HL-60 (cell line): ENCODE results near the gene HOXB4.

Source experiments
- DNase-seq, 2 experiments: peaks; one replicate each; pipeline ENCODE4 v3.0.0-alpha.2; 2010 to 2020; ENCODE audit warnings: low read depth in 1 of 2, low spot score in 1 of 2
- H3K27ac ChIP-seq: fragments of 250-450 bp; sonication (Bioruptor Pico); replicated peaks from 2 replicates; pipeline ENCODE4 v1.5.1; 2020; ENCODE audit warnings: mild to moderate bottlenecking, moderate library complexity
- H3K27me3 ChIP-seq: fragments of 250-450 bp; sonication (Bioruptor Pico); 2 replicates; pipeline ENCODE4 v1.5.1; 2021; ENCODE audit warnings: mild to moderate bottlenecking, moderate library complexity; ENCODE audit not compliant: insufficient read depth, poor library complexity, severe bottlenecking
- H3K4me3 ChIP-seq: replicated peaks from 2 replicates; pipeline ENCODE4 v1.5.1; 2011; ENCODE audit warnings: mild to moderate bottlenecking, control low read depth, low read length; ENCODE audit not compliant: insufficient read depth
- GABPA ChIP-seq: IDR thresholded peaks from 2 replicates; pipeline ENCODE4 v1.6.1; 2012; ENCODE audit warnings: low read depth
- POLR2AphosphoS5 ChIP-seq: IDR thresholded peaks from 2 replicates; pipeline ENCODE4 v1.6.1; 2012; ENCODE audit warnings: low read depth
- REST ChIP-seq: IDR thresholded peaks from 2 replicates; pipeline ENCODE4 v1.6.1; 2012; ENCODE audit warnings: low read depth; ENCODE audit not compliant: insufficient replicate concordance
- SPI1 ChIP-seq: IDR thresholded peaks from 2 replicates; pipeline ENCODE4 v1.6.1; 2012; ENCODE audit warnings: low read depth, mild to moderate bottlenecking, borderline replicate concordance
- TF ChIP-seq, protein P1 (sequence below): IDR thresholded peaks from one replicate; pipeline ENCODE4 v1.5.1; 2011; ENCODE audit warnings: low read length, control low read depth, inconsistent platforms; ENCODE audit not compliant: insufficient read depth

Gene HOXB4

DNA sequence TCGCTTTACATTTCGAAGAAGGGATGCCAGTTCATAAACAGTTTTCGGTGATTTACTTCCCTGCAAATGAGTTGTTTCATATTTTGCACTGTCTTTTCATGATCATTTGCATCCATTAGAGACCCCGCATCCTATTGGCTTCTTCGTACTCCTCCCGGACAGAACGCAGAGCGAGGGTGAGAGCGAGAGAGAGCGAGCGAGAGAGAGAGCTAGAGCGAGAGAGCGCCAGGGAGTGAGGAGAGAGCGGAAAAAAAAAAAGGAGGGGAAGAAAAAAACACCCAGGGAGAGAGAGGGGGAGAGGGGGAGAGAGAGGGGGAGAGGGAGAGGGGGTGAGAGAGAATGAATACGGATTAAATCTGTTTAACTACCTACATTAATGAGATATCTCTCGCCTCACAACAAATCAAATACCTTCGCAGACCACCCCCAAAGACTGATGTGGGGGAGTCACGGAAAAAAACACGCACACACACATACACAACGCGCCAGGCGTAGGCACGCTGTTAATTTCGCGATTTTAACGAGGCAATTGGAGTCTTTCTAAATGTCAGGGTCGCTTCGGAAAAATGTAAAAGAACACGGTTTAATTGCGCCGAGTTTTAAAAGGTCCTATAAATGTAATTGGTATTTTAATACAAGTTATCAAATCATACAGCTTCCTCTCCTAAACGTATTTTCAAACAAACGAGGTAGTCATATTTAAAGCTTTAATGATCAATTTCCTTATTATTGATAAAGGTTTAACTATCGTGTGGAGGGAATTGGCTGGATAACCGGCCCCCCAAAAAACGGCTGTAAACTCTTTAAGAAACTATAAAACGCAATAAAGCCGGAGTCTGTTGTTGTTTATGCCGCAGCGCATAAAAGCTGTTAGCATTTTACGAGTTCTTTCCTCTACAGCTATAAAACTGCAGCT is 37.2 kb upstream of the HOXB4 start, which contains the start of gene HOXB8:
Gene HOXB8, minus strand, starts transcription at position 246 of the 916 bp plus-strand sequence. CDS start 588 bp downstream, outside the sequence.
- no peak for DNase-seq
- Histone ChIP-seq H3K27ac (no peak within 1 kb of the TSS), H3K4me3 (no peak within 1 kb of the TSS), H3K27me3 (peaks cover 86% of the 10 kb centered on the region)
- TF ChIP-seq REST (no peak), SPI1 (no peak)

DNA sequence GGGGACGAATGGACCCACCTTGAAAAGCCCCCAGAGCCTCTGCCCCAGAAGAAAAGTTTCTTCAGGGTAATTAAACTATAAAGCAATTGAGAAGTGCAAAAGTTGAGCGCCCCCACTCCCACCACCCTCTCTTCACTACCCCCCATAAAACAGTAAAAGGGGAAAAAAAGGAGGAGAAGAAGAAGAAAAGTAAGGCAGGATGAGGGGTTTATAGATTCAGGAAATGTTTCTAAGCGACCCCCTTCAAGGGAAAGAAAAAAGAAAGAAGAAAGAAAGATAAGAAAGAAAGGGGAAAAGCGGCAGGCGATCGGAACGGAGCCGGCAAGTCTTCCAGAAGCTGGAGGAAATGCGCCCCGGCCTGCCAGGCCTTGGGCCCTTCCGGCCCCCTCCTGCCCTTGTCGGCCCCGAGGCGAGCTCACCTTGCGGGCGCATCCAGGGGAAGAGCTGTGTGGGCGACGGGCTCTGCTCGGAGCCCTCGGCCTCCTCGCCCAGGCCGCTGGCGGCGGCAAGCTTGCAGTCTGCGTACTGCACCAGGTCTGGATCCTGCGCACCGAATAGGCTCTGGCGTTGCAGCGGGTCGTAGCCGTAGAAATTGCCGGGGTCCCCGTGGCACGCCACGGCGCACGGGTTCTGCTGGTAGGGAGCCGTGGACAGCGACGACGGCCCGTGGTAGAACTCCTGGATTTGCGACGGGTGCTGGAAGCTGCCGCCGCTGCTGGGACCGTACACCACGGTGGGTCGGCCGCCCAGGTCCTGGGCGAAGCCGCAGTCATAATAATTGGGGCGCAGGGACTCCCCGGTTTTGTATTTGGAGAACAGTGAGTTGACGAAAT is 35.9 kb upstream of the HOXB4 start:
- H3K27ac ChIP-seq = no peak overlapping the region
- no peak for TF ChIP-seq SPI1
- no peak for TF ChIP-seq REST
- TF ChIP-seq POLR2AphosphoS5 = no peak
- TF ChIP-seq, protein P1, sequence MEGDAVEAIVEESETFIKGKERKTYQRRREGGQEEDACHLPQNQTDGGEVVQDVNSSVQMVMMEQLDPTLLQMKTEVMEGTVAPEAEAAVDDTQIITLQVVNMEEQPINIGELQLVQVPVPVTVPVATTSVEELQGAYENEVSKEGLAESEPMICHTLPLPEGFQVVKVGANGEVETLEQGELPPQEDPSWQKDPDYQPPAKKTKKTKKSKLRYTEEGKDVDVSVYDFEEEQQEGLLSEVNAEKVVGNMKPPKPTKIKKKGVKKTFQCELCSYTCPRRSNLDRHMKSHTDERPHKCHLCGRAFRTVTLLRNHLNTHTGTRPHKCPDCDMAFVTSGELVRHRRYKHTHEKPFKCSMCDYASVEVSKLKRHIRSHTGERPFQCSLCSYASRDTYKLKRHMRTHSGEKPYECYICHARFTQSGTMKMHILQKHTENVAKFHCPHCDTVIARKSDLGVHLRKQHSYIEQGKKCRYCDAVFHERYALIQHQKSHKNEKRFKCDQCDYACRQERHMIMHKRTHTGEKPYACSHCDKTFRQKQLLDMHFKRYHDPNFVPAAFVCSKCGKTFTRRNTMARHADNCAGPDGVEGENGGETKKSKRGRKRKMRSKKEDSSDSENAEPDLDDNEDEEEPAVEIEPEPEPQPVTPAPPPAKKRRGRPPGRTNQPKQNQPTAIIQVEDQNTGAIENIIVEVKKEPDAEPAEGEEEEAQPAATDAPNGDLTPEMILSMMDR = no peak
- no peak for TF ChIP-seq GABPA
- H3K4me3 ChIP-seq = no peak overlapping the region
- DNase-seq = no peak
- peaks cover 86% of the 10 kb centered on the region for H3K27me3 ChIP-seq

DNA sequence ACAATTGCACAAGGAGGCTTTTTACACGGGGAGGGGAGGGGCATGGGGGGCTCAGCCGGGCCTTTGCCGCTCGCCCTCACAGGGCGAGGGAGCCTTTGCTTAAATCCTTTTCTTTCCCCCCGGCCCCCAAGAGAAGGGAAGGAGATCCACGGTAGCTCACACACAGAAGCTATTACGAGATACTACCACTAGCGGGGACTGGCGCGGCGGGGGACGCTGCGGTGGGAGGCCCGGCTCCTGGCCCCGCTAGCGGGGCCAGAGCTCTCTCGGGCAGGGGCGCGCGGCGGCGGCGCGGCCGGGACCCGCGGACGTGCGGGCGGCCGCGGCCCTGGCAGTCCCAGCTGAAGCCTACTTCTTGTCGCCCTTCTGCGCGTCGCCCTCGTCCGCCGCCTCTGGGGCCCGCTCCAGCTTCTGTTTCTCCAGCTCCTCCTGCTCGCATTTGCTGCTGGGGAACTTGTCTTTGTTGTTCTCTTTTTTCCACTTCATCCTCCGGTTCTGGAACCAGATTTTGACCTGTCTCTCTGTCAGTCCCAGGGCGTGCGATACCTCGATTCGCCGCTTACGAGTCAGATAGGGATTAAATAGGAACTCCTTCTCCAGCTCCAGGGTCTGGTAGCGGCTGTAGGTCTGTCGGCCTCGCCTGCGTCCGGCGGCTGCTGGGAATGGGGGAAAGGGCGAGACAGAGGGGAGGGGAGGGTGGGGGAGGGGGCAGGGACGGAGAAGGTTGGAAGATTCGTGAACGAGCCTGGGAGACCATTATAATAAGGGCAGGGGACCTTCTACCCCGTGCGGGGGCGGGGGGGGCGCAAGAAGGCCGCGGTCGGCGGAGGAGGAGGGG is 34.9 kb upstream of the HOXB4 start:
- TF ChIP-seq, protein P1 = no peak
- TF ChIP-seq GABPA (no peak), REST (no peak), POLR2AphosphoS5 (no peak), SPI1 (no peak)
- Histone ChIP-seq H3K27ac (no peak overlapping the region), H3K4me3 (no peak overlapping the region), H3K27me3 (peaks cover 82% of the 10 kb centered on the region)
- DNase-seq = peak in 1 of 2 experiments; percentile 24
